Measurements from ENCODE around the gene IL10RA. TPM values are rescaled to one million over a fixed set of nuclear protein-coding genes. Genes with fewer than 3 reads are reported as not detected.

IL10RA gene
- total and polyA plus RNA-seq, 9 of the 15 experiments (the other 6 are each of a cell fraction or from before 2014, with no cell fraction given): 0.17 to 17.3 (median 2.9) TPM

DNA sequence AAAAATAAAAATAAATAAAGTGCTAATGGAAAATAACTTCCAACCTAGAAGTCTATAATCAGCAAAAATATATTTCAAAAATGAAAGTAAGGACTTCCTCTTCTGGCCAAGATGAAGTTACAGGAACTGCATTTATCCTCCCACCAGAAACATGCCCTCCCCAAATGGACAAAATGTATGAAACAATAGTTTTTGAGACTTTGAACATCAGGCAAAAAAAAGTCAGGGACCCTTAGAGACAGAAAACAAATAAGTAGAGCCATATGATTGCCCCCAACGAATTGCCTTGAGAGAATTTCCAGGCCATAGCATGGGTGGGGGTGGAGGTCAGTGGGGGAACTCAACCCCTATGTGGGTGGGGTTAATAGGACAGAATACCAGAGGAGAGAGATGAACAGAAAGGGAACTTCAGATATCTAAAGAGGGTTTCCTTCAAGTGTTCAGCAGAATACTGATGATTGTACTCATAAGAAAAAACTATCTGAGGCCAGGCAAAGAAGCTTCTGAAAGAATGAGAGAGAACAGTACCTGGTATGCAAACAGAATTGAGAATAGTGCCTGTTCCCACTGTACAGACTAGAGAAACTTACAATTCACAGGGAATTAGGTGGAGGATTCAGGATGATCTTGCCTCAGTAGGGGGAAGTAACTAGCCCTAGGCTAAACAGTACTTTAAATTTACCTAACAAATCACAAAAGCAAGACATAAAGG lies 26.6 kb upstream of the IL10RA start (continued):
- TF ChIP-seq RFX7 (CRISPR knock-in tag; IDR thresholded peaks at IDR 0.05): no peak
- TF ChIP-seq, protein P1, sequence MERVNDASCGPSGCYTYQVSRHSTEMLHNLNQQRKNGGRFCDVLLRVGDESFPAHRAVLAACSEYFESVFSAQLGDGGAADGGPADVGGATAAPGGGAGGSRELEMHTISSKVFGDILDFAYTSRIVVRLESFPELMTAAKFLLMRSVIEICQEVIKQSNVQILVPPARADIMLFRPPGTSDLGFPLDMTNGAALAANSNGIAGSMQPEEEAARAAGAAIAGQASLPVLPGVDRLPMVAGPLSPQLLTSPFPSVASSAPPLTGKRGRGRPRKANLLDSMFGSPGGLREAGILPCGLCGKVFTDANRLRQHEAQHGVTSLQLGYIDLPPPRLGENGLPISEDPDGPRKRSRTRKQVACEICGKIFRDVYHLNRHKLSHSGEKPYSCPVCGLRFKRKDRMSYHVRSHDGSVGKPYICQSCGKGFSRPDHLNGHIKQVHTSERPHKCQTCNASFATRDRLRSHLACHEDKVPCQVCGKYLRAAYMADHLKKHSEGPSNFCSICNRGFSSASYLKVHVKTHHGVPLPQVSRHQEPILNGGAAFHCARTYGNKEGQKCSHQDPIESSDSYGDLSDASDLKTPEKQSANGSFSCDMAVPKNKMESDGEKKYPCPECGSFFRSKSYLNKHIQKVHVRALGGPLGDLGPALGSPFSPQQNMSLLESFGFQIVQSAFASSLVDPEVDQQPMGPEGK (CRISPR knock-in tag; IDR thresholded peaks at IDR 0.05; ENCODE audit: borderline replicate concordance): no peak
- no peak for TF ChIP-seq HLTF (IDR thresholded peaks at IDR 0.05)
- TF ChIP-seq NBN (IDR thresholded peaks at IDR 0.05; ENCODE audit: low read depth): no peak
- no peak for TF ChIP-seq SMAD2 (IDR thresholded peaks at IDR 0.05; ENCODE audit: low read depth, low read length)
- TF ChIP-seq POLR2AphosphoS2 (IDR thresholded peaks at IDR 0.05; ENCODE audit: low read length): no peak
- TF ChIP-seq, protein P2, sequence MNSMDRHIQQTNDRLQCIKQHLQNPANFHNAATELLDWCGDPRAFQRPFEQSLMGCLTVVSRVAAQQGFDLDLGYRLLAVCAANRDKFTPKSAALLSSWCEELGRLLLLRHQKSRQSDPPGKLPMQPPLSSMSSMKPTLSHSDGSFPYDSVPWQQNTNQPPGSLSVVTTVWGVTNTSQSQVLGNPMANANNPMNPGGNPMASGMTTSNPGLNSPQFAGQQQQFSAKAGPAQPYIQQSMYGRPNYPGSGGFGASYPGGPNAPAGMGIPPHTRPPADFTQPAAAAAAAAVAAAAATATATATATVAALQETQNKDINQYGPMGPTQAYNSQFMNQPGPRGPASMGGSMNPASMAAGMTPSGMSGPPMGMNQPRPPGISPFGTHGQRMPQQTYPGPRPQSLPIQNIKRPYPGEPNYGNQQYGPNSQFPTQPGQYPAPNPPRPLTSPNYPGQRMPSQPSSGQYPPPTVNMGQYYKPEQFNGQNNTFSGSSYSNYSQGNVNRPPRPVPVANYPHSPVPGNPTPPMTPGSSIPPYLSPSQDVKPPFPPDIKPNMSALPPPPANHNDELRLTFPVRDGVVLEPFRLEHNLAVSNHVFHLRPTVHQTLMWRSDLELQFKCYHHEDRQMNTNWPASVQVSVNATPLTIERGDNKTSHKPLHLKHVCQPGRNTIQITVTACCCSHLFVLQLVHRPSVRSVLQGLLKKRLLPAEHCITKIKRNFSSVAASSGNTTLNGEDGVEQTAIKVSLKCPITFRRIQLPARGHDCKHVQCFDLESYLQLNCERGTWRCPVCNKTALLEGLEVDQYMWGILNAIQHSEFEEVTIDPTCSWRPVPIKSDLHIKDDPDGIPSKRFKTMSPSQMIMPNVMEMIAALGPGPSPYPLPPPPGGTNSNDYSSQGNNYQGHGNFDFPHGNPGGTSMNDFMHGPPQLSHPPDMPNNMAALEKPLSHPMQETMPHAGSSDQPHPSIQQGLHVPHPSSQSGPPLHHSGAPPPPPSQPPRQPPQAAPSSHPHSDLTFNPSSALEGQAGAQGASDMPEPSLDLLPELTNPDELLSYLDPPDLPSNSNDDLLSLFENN (IDR thresholded peaks at IDR 0.05; ENCODE audit: low read depth in 2 of 2, low read length in 2 of 2): no peak
- TF ChIP-seq IRF2 (CRISPR knock-in tag; IDR thresholded peaks at IDR 0.05): no peak
- no peak for TF ChIP-seq ZNF239 (CRISPR knock-in tag; IDR thresholded peaks at IDR 0.05)
- TF ChIP-seq ZNF143 (CRISPR knock-in tag; IDR thresholded peaks at IDR 0.05): no peak
- TF ChIP-seq ELF1 (tag; IDR thresholded peaks at IDR 0.05): peak; percentile 48; the same call in 1 of the 2 replicates
- no peak for TF ChIP-seq BRCA1 (IDR thresholded peaks at IDR 0.05)
- TF ChIP-seq BRCA1 (CRISPR knock-in tag; IDR thresholded peaks at IDR 0.05): no peak
- no peak for TF ChIP-seq MCM3 (IDR thresholded peaks at IDR 0.05)
- TF ChIP-seq, protein P3, sequence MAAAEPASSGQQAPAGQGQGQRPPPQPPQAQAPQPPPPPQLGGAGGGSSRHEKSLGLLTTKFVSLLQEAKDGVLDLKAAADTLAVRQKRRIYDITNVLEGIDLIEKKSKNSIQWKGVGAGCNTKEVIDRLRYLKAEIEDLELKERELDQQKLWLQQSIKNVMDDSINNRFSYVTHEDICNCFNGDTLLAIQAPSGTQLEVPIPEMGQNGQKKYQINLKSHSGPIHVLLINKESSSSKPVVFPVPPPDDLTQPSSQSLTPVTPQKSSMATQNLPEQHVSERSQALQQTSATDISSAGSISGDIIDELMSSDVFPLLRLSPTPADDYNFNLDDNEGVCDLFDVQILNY (CRISPR knock-in tag; IDR thresholded peaks at IDR 0.05): no peak
- TF ChIP-seq, protein P4, sequence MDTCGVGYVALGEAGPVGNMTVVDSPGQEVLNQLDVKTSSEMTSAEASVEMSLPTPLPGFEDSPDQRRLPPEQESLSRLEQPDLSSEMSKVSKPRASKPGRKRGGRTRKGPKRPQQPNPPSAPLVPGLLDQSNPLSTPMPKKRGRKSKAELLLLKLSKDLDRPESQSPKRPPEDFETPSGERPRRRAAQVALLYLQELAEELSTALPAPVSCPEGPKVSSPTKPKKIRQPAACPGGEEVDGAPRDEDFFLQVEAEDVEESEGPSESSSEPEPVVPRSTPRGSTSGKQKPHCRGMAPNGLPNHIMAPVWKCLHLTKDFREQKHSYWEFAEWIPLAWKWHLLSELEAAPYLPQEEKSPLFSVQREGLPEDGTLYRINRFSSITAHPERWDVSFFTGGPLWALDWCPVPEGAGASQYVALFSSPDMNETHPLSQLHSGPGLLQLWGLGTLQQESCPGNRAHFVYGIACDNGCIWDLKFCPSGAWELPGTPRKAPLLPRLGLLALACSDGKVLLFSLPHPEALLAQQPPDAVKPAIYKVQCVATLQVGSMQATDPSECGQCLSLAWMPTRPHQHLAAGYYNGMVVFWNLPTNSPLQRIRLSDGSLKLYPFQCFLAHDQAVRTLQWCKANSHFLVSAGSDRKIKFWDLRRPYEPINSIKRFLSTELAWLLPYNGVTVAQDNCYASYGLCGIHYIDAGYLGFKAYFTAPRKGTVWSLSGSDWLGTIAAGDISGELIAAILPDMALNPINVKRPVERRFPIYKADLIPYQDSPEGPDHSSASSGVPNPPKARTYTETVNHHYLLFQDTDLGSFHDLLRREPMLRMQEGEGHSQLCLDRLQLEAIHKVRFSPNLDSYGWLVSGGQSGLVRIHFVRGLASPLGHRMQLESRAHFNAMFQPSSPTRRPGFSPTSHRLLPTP (IDR thresholded peaks at IDR 0.05; ENCODE audit: borderline replicate concordance, extremely low read depth, insufficient read length): no peak
- TF ChIP-seq POLR2G (IDR thresholded peaks at IDR 0.05; ENCODE audit: low read depth, low read length): no peak
- TF ChIP-seq, protein P5, sequence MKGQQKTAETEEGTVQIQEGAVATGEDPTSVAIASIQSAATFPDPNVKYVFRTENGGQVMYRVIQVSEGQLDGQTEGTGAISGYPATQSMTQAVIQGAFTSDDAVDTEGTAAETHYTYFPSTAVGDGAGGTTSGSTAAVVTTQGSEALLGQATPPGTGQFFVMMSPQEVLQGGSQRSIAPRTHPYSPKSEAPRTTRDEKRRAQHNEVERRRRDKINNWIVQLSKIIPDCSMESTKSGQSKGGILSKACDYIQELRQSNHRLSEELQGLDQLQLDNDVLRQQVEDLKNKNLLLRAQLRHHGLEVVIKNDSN (CRISPR knock-in tag; IDR thresholded peaks at IDR 0.05): no peak
- no peak for TF ChIP-seq MBD2 (IDR thresholded peaks at IDR 0.05; ENCODE audit: borderline replicate concordance, low read depth)
